ENCODE measurements around the gene IFITM1. TPM values are rescaled to one million over a fixed set of nuclear protein-coding genes. Genes with fewer than 3 reads are reported as not detected.

The IFITM1 gene
- total RNA-seq, 6 donors from 2014 or later, result 16.8 to 119 (median 74.5) TPM

DNA sequence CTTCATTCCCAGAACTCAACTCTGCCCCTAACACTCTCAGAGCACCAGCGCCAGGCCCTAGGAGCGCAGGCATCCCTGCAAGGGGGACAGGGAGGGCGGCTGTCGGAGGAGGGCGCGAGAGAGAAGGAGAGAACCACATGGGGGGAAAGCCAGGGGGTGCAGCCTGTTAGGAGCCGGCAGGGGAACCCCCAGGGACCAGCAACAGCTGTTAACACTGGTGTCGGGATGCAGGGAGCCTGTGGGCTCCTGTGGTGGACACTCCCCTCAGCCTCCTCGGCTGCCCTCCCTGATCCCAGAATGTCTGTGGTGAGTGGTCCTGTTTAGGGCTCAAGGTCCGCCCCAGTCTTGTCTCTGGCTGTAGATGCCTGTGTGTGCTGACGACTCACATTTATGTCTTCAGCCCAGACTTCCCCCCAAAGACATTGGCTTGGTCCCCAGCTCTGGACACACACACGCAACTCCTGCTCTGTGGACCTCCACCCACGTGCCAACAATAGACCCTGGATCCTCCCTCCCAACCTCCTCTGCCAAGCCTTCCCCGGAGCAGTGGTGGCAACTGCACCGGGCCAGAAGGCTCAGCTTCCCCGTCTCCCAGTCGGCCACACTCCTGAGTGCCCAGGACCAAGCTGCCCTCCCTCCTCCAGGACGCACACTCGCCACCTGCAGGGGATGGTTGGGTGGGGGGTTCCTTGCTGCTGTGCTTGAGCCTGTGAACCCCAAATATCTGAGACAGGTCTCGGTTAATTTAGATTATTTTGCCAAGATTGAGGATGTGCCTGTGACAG lies 13.7 kb upstream of the IFITM1 start:
- H3K9me3 ChIP-seq, result no peaks in the 10 kb centered on the region
- TF ChIP-seq POLR2A (IDR thresholded peaks at IDR 0.05) (no peak), EP300 (IDR thresholded peaks at IDR 0.05) (no peak), POLR2AphosphoS5 (IDR thresholded peaks at IDR 0.05) (no peak)
- TF ChIP-seq, protein P1, sequence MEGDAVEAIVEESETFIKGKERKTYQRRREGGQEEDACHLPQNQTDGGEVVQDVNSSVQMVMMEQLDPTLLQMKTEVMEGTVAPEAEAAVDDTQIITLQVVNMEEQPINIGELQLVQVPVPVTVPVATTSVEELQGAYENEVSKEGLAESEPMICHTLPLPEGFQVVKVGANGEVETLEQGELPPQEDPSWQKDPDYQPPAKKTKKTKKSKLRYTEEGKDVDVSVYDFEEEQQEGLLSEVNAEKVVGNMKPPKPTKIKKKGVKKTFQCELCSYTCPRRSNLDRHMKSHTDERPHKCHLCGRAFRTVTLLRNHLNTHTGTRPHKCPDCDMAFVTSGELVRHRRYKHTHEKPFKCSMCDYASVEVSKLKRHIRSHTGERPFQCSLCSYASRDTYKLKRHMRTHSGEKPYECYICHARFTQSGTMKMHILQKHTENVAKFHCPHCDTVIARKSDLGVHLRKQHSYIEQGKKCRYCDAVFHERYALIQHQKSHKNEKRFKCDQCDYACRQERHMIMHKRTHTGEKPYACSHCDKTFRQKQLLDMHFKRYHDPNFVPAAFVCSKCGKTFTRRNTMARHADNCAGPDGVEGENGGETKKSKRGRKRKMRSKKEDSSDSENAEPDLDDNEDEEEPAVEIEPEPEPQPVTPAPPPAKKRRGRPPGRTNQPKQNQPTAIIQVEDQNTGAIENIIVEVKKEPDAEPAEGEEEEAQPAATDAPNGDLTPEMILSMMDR (IDR thresholded peaks at IDR 0.05), result peak in 1 of 6 experiments; percentile 26
- no peak overlapping the region for H3K27ac ChIP-seq
- no peak overlapping the region for H3K4me3 ChIP-seq
- DNase-seq, result peak in 1 of 2 donors; percentile 44
- peaks cover 0 to 16% (median 4%) of the 10 kb centered on the region in 4 donors for H3K27me3 ChIP-seq
- WGBS, 2 donors, result 11 to 30% methylated on average over 16 to 20 of the region's 20 CpGs
- H3K36me3 ChIP-seq, result no peaks in the 10 kb centered on the region
- no peak for ATAC-seq (ENCODE audit: low FRiP score in 2 of 2)
- H3K4me1 ChIP-seq, result peaks cover 2 to 32% (median 6%) of the 10 kb centered on the region in 4 donors

DNA sequence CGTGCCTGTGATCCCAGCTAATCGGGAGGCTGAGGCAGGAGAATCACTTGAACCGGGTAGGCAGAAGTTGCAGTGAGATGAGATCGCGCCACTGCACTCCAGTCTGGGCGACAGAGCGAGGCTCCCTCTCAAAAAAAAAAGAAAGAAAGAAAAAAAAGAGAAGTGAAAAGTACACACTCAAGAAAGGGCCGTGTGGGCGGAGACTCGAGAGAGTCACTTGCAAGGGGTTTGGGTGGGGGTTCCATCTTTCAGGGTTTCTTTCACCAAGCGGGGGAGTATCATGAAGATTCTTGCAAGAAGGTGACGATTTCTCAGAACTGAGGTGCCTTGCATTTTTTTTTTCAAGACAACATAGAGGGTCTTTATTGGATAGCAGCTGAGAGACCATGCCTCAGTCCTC lies 10.5 kb upstream of the IFITM1 start:
- WGBS, 2 donors, result 67 to 78% methylated on average over 12 of the region's 12 CpGs
- DNase-seq, result no peak

DNA sequence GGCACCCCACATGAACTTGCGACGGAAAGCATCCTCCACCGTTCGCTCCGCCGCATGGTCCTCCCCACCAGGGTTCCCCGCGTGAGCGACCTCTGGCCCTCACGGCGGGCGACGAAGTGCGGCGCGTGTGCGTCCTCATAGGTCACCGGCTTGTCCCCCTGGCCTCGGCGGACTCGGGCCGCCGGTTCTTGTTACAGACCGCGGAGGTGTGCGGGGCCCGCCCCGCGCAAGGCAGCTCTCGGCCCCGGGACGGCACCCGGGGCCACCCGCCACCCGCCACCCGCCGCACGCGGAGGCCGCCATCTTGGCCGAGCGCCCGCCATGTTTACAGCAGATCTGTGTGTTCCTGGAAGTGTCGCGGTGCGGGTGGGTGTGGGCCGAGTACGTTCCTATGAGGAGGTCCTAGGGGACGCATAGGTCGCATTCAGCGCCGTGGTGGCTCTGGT lies 9.8 kb upstream of the IFITM1 start:
- no peak for TF ChIP-seq POLR2A (IDR thresholded peaks at IDR 0.05)
- no peak for TF ChIP-seq EP300 (IDR thresholded peaks at IDR 0.05)
- TF ChIP-seq POLR2AphosphoS5 (IDR thresholded peaks at IDR 0.05), result no peak
- TF ChIP-seq, protein P1 (IDR thresholded peaks at IDR 0.05), result no peak
- Histone ChIP-seq H3K36me3 (no peaks in the 10 kb centered on the region), H3K9me3 (no peaks in the 10 kb centered on the region), H3K27ac (no peak overlapping the region), H3K4me3 (no peak overlapping the region), H3K27me3 (peaks cover 0 to 11% (median 4%) of the 10 kb centered on the region in 4 donors), H3K4me1 (peaks cover 16 to 44% (median 29%) of the 10 kb centered on the region in 4 donors)
- ATAC-seq (ENCODE audit: low FRiP score in 2 of 2) (no peak), DNase-seq (peak in 1 of 2 donors; percentile 85)
- WGBS, 2 donors, result 82 to 83% methylated on average over 35 to 44 of the region's 52 CpGs

More for the DNA sequence above, 10.5 kb upstream of the IFITM1 start:
- no peak overlapping the region for H3K4me3 ChIP-seq
- peaks cover 14 to 40% (median 28%) of the 10 kb centered on the region in 4 donors for H3K4me1 ChIP-seq
- ATAC-seq (ENCODE audit: low FRiP score in 2 of 2), result no peak
- TF ChIP-seq POLR2A (IDR thresholded peaks at IDR 0.05), result no peak
- no peaks in the 10 kb centered on the region for H3K9me3 ChIP-seq
- no peaks in the 10 kb centered on the region for H3K36me3 ChIP-seq
- peaks cover 0 to 16% (median 4%) of the 10 kb centered on the region in 4 donors for H3K27me3 ChIP-seq
- H3K27ac ChIP-seq, result no peak overlapping the region

DNA sequence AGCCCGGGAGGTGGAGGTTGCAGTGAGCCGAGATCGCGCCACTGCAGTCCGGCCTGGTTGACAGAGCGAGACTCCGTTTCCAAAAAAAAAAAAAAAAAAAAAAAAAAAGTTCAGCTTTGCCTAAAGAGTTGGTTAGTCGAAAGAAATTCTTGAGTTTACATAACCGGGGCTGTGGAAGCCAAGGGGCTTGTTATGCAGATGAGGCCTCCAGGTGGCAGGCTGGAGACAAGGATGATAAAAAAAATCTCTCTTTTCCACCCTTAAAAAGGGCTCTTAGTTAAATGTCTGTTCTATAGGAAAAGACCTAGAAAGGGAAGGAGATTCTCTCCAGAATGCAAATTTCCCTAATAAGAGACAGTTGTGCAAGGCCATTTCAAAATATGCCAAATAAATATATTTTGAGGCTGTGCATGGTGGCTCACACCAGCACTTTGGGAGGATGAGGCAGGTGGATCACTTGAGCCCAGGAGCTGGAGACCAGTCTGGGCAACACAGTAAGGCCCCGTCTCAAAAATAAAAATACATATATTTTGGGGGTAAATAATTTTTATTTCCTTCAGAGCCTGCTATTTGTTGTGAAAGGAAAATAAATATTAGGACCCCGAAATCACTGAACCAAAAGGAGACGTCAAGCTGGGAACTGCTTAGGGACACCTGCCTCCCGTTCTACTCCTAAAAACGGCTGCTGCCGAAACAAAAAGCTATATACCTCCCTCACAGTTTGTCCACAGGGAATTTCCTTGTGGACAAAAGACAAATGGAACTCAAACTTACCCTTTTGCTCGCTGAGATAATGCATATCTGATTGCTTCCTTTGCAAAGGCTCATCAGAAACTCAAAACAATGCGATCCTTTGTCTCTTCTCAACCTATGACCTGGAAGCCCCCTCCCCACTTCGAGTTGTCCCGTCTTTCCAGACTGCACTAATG lies 8.7 kb upstream of the IFITM1 start:
- peak overlapping the region in 2 of 4 donors; percentile 66 to 94 for H3K27ac ChIP-seq
- DNase-seq (peak in 1 of 2 donors; percentile 71), ATAC-seq (ENCODE audit: low FRiP score in 2 of 2) (peak in 1 of 2 donors; percentile 59)
- H3K27me3 ChIP-seq, result peaks cover 0 to 2% (median 0%) of the 10 kb centered on the region in 4 donors
- 34 to 44% methylated on average over 19 of the region's 19 CpGs for WGBS, 2 donors
- peaks cover 25 to 46% (median 34%) of the 10 kb centered on the region in 4 donors for H3K4me1 ChIP-seq
- TF ChIP-seq POLR2AphosphoS5 (IDR thresholded peaks at IDR 0.05) (peak in 1 of 2 donors; percentile 9), EP300 (IDR thresholded peaks at IDR 0.05) (no peak), POLR2A (IDR thresholded peaks at IDR 0.05) (no peak)
- TF ChIP-seq, protein P1 (IDR thresholded peaks at IDR 0.05), result peak; percentile 52 to 71 (median 65)
- no peaks in the 10 kb centered on the region for H3K9me3 ChIP-seq
- H3K4me3 ChIP-seq, result no peak overlapping the region
- no peaks in the 10 kb centered on the region for H3K36me3 ChIP-seq

DNA sequence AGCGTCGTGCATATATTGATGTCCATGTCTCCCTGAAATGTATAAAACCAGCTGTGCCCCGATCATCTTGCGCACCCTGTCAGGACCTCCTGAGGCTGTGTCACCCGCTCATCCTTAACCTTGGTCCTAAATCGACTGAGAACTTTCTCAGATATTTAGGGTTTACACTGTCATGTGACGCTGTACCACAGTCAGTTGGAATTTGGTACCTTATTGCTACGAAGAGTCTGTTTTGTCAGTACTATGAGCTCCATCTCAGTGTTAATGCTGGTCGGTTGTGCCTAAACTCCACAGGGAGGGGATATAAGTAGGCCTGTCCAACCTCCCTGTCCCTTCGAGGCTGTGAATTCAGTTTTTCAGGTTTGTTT lies 8.0 kb upstream of the IFITM1 start:
- ATAC-seq (ENCODE audit: low FRiP score in 2 of 2) (no peak), DNase-seq (no peak)
- TF ChIP-seq POLR2AphosphoS5 (IDR thresholded peaks at IDR 0.05), result no peak
- TF ChIP-seq POLR2A (IDR thresholded peaks at IDR 0.05), result no peak
- TF ChIP-seq, protein P1 (IDR thresholded peaks at IDR 0.05), result no peak
- TF ChIP-seq EP300 (IDR thresholded peaks at IDR 0.05), result no peak
- no peak overlapping the region for H3K4me3 ChIP-seq
- 90 to 95% methylated on average over 10 of the region's 10 CpGs for WGBS, 2 donors
- no peaks in the 10 kb centered on the region for H3K27me3 ChIP-seq
- peaks cover 25 to 43% (median 34%) of the 10 kb centered on the region in 4 donors for H3K4me1 ChIP-seq
- peak overlapping the region in 3 of 4 donors; percentile 89 to 94 (median 92) for H3K27ac ChIP-seq
- H3K9me3 ChIP-seq, result no peaks in the 10 kb centered on the region
- H3K36me3 ChIP-seq, result no peaks in the 10 kb centered on the region
